ENCODE measurements around the gene PLA2R1.

The PLA2R1 gene

DNA sequence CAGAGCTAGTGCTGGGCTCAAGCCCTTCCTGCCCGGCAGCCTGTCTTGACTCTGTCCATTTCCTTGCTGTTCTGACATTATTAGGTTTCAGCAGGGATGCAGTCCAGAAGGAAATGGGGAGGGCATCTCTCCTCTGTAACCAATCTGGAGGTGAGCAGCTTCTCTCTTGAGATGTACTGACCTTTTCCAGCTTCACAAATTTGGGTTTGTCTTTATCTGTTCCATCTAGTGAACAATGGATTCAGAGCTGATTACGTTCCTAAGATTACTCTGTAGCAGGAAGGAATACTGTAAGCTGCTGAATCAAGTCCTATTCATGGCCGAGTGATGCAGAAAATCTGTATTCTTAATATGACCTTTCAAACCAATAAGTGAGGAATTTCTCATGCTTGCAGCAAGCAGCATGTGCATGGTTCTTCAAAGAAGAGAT, 11.0 kb downstream of the PLA2R1 start:
- TF ChIP-seq, protein P1, sequence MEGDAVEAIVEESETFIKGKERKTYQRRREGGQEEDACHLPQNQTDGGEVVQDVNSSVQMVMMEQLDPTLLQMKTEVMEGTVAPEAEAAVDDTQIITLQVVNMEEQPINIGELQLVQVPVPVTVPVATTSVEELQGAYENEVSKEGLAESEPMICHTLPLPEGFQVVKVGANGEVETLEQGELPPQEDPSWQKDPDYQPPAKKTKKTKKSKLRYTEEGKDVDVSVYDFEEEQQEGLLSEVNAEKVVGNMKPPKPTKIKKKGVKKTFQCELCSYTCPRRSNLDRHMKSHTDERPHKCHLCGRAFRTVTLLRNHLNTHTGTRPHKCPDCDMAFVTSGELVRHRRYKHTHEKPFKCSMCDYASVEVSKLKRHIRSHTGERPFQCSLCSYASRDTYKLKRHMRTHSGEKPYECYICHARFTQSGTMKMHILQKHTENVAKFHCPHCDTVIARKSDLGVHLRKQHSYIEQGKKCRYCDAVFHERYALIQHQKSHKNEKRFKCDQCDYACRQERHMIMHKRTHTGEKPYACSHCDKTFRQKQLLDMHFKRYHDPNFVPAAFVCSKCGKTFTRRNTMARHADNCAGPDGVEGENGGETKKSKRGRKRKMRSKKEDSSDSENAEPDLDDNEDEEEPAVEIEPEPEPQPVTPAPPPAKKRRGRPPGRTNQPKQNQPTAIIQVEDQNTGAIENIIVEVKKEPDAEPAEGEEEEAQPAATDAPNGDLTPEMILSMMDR (IDR thresholded peaks at IDR 0.05; ENCODE audit: control extremely low read depth, extremely low read depth, low read depth, missing control alignments): no peak
- ChIA-PET POLR2A (no interaction called here), CTCF (interaction anchor here (1.1 to 1.4 kb wide), 3 partner anchors 9 to 29 kb away, joined by 3 to 4 read pairs (median 3); no protein-coding TSS in a partner anchor)
- DNase-seq (ENCODE audit: extremely low spot score): no peak

DNA sequence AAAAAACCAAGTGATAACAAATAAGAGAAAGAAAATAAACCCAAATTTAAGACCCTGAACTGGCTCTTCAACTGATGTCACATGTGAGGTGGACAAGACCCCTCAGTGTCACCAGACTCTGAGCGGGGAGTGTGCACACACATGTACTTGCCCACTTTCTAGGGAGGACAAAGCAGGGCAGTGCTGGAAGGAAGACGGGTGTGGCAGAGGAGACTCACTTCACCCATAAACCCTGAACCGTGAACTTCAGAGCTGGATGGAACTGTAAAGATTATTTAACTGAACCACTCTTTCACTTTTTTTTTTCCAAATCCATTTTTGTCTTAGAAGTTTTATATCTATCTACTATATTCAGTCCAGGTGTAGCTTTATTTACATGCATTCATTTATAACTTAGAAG, 12.3 kb downstream of the PLA2R1 start:
- TF ChIP-seq, protein P1 (IDR thresholded peaks at IDR 0.05; ENCODE audit: control extremely low read depth, extremely low read depth, low read depth, missing control alignments): no peak
- DNase-seq (ENCODE audit: extremely low spot score): no peak
- ChIA-PET POLR2A (no interaction called here), CTCF (interaction anchor here (1.4 kb wide), 1 partner anchor 9 kb away, joined by 3 read pairs; no protein-coding TSS in a partner anchor)

DNA sequence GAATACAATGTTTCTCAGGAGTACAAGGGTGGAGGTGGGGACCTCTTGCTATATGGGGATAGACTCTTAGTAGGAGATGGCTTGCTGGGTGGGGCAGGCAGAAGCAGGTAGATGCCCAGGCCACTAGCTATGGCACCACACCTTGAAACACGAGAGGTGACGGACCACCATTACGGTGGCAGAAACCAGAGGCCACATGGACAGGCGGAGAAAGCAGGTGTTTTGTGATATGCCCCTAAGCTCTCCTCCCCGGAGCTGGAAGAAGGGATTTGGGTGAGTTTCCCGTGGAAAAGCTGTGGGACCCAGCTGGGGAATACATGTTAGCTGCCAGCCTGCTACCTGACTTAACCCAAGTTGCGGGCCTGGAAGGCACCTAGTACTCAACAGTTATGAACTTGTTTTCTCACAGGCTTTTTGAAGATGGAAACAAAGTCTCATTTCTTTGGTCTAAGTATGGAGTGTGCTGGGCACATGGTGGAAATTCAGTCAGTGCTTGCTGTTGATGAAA, 16.7 kb downstream of the PLA2R1 start:
- TF ChIP-seq, protein P1 (IDR thresholded peaks at IDR 0.05; ENCODE audit: control extremely low read depth, extremely low read depth, low read depth, missing control alignments): no peak
- ChIA-PET CTCF (interaction anchor here (1.0 kb wide), 1 partner anchor 13 kb away, joined by 4 read pairs; no protein-coding TSS in a partner anchor), POLR2A (no interaction called here)
- no peak for DNase-seq (ENCODE audit: extremely low spot score)

GRCh38 chr2:160044728-160045127, 17.7 kb downstream of the PLA2R1 start:
- DNase-seq (ENCODE audit: extremely low spot score): no peak
- ChIA-PET POLR2A (no interaction called here), CTCF (no interaction called here)
- TF ChIP-seq, protein P1 (IDR thresholded peaks at IDR 0.05; ENCODE audit: control extremely low read depth, extremely low read depth, low read depth, missing control alignments): no peak

DNA sequence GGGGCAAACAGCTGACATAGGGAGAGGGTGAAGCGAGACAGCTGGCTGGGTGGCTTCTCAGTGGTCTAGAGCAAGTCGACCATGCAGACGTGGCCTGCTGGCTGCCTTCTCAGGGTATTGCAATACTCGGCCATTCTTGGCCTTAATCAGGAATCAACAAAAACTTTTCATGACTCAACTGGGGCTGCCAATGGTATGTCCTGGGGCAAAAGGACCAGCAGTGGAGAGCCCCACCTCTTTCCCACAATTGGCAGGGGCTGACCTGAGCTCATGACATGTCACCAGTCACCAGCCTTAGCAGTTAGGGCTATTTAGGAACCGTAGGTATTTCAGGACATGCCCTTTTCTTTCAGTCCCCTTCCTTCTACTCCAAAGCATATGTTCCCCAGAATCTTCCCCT, 19.1 kb downstream of the PLA2R1 start:
- ChIA-PET CTCF (interaction anchor here (0.6 to 1.0 kb wide), 2 partner anchors 9 to 1009 kb away, joined by 3 read pairs; no protein-coding TSS in a partner anchor), POLR2A (no interaction called here)
- TF ChIP-seq, protein P1 (IDR thresholded peaks at IDR 0.05; ENCODE audit: control extremely low read depth, extremely low read depth, low read depth, missing control alignments): no peak
- no peak for DNase-seq (ENCODE audit: extremely low spot score)

DNA sequence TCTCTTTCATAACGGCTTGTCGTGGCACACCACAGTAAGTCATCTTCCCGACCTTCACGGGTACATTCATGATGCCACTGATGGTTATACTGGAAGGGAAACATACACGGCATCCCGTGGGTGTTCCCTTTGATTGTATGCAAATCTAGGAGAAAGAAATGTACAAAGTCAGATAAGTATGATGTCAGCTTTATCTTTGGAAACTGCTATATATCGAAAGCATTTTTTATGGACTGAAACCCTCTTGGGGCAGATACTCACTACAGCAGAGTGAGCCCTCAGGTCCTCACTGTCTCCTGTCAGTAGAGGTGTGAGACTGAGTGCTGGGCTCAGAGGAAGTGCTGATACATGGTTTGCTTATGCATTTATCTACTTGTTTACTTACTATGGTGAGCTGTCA, 20.4 kb downstream of the PLA2R1 start:
- POLR2A ChIA-PET: no interaction called here

More for the DNA sequence above, 20.4 kb downstream of the PLA2R1 start:
- TF ChIP-seq, protein P1 (IDR thresholded peaks at IDR 0.05; ENCODE audit: control extremely low read depth, extremely low read depth, low read depth, missing control alignments): no peak
- CTCF ChIA-PET: interaction anchor here (0.7 to 1.3 kb wide), 4 partner anchors 8 to 34 kb away, joined by 3 to 5 read pairs (median 3); no protein-coding TSS in a partner anchor
- no peak for DNase-seq (ENCODE audit: extremely low spot score)
